K562 (cell line): ENCODE measurements around the gene HTR3B. TPM values are rescaled to one million over a fixed set of nuclear protein-coding genes. Genes with fewer than 3 reads are reported as not detected.

Experiments
- ATAC-seq: fragments of 200-7000 bp; cut with Tn5 transposase; 3 replicates; pipeline ENCODE4 v1.9.1; 2020; ENCODE audit warnings: moderate library complexity
- BruUV-seq: library from RNA; stranded (reverse); fragments of 400-500 nt; replicated peaks from 2 replicates; lab custom pipeline; 2021; lab: Mats Ljungman, UMichigan
- CTCF ChIA-PET: fragments of 300-600 bp; formaldehyde crosslinking; extraction: SDS; loops from one replicate; lab custom pipeline; 2021; ENCODE audit warnings: low intra/inter-chr PET ratio; lab: Yijun Ruan, JAX
- POLR2A ChIA-PET: fragments of 300-600, 350-650 bp; sonication (Branson Sonifier 250); formaldehyde crosslinking; extraction: SDS; loops from one replicate; lab custom pipeline; 2021; ENCODE audit warnings: antibody characterized with exemption, inconsistent platforms; lab: Yijun Ruan, JAX
- DNase-seq, 4 experiments: peaks; one replicate each; pipeline versions ENCODE4 v3.0.0 to v3.0.0-alpha.2; 2011 to 2018; ENCODE audit warnings: low spot score in 3 of 4, mixed read lengths in 3 of 4; ENCODE audit errors: extremely low read depth in 1 of 4
- FAIRE-seq: peaks from 2 replicates; lab custom pipeline; 2011; peaks lifted over from hg19 to GRCh38; lab: Jason Lieb, UNC
- H2AFZ ChIP-seq: 2 replicates; pipeline ENCODE4 v1.6.0; 2011; ENCODE audit warnings: low read depth, low read length, control low read depth, inconsistent platforms
- H3K27ac ChIP-seq: fragments of 200-600 bp; 3 replicates; pipeline ENCODE4 v1.8.0; 2011; ENCODE audit warnings: low read depth, mild to moderate bottlenecking, control low read depth, inconsistent platforms, low read length, moderate library complexity, mixed read lengths; ENCODE audit errors: extremely low read depth
- H3K27me3 ChIP-seq, 2 experiments: fragments of 300-600 bp in 1 of 2; 2 replicates in 1 of 2; 3 replicates in 1 of 2; pipeline versions ENCODE4 v1.6.0 to v1.8.0; 2011; ENCODE audit warnings: inconsistent platforms in 2 of 2, low read length in 2 of 2, mild to moderate bottlenecking in 1 of 2, mixed read lengths in 1 of 2, moderate library complexity in 1 of 2; ENCODE audit not compliant: control insufficient read depth in 2 of 2, insufficient read depth in 2 of 2
- H3K36me3 ChIP-seq: fragments of 300-600 bp; 3 replicates; pipeline ENCODE4 v1.8.0; 2011; ENCODE audit warnings: mild to moderate bottlenecking, low read length, inconsistent platforms; ENCODE audit not compliant: control insufficient read depth, insufficient read depth
- H3K4me1 ChIP-seq, 2 experiments: fragments of 200-600 bp in 1 of 2; replicated peaks in 1 of 2; 2 replicates in 1 of 2; 3 replicates in 1 of 2; pipeline versions ENCODE4 v1.5.1 to v1.8.0; 2011; ENCODE audit warnings: inconsistent platforms in 2 of 2, low read length in 2 of 2, mild to moderate bottlenecking in 1 of 2, mixed read lengths in 1 of 2, moderate library complexity in 1 of 2; ENCODE audit not compliant: control insufficient read depth in 2 of 2, insufficient read depth in 2 of 2
- H3K4me2 ChIP-seq: 2 replicates; pipeline ENCODE4 v1.6.1; 2011; ENCODE audit warnings: low read length, control low read depth, inconsistent platforms, mixed read lengths; ENCODE audit not compliant: insufficient read depth
- H3K4me3 ChIP-seq: fragments of 200-600 bp; sonication (generic), shearing (Covaris generic); 2 replicates; pipeline ENCODE4 v1.5.1; 2016; ENCODE audit warnings: control low read depth, inconsistent platforms
- H3K79me2 ChIP-seq: fragments of 200-600 bp; 3 replicates; pipeline ENCODE4 v1.8.0; 2011; ENCODE audit warnings: low read length, inconsistent platforms; ENCODE audit not compliant: control insufficient read depth, insufficient read depth
- H3K9ac ChIP-seq, 2 experiments: 2 replicates each; pipeline versions ENCODE4 v1.6.0 to v1.6.1; 2011; ENCODE audit warnings: low read depth in 2 of 2, low read length in 2 of 2, control low read depth in 1 of 2, inconsistent platforms in 1 of 2, mild to moderate bottlenecking in 1 of 2, mixed read lengths in 1 of 2; ENCODE audit not compliant: insufficient read depth in 1 of 2
- H3K9me1 ChIP-seq: one replicate; pipeline ENCODE4 v1.6.0; 2011; ENCODE audit warnings: inconsistent platforms, mild to moderate bottlenecking, low read length, moderate library complexity; ENCODE audit not compliant: control insufficient read depth, insufficient read depth
- H3K9me3 ChIP-seq: replicated peaks from 2 replicates; pipeline ENCODE4 v1.5.1; 2011; ENCODE audit warnings: low read depth, low read length, inconsistent platforms; ENCODE audit not compliant: control insufficient read depth, insufficient read depth
- H4K20me1 ChIP-seq: replicated peaks from 2 replicates; pipeline ENCODE4 v1.6.1; 2011; ENCODE audit warnings: low read length, inconsistent platforms, mixed read lengths; ENCODE audit not compliant: control insufficient read depth, insufficient read depth
- BCL6 ChIP-seq: fragments of 250-450 bp; sonication (Bioruptor Pico); IDR thresholded peaks from 2 replicates; pipeline ENCODE4 v1.4.0; 2020
- BCOR ChIP-seq: fragments of 450-650 bp; IDR thresholded peaks from 2 replicates; pipeline ENCODE4 v1.6.1; 2016
- EGR1 ChIP-seq: fragments of 450-650 bp; conservative IDR thresholded peaks from 2 replicates; pipeline ENCODE4 v1.6.1; 2017; ENCODE audit warnings: mild to moderate bottlenecking
- ETS1 ChIP-seq: conservative IDR thresholded peaks from 2 replicates; pipeline ENCODE4 v1.6.1; 2011; ENCODE audit warnings: low read depth, mild to moderate bottlenecking, low read length; ENCODE audit not compliant: control insufficient read depth
- HIVEP1 ChIP-seq: fragments of 250-450 bp; sonication (Bioruptor Pico); IDR thresholded peaks from 2 replicates; pipeline ENCODE4 v1.4.0; 2020; ENCODE audit warnings: mild to moderate bottlenecking
- HSF4 ChIP-seq: fragments of 250-450 bp; sonication (Bioruptor Pico); IDR thresholded peaks from 2 replicates; pipeline ENCODE4 v2.1.2; 2022; ENCODE audit warnings: mild to moderate bottlenecking, moderate library complexity, borderline replicate concordance
- MXI1 ChIP-seq: IDR thresholded peaks from 2 replicates; pipeline ENCODE4 v1.6.1; 2011; ENCODE audit warnings: low read depth, mild to moderate bottlenecking, improper control_type of control experiment, low read length
- NEUROD1 ChIP-seq: fragments of 150-350 bp; IDR thresholded peaks from 2 replicates; pipeline ENCODE4 v1.6.1; 2014; ENCODE audit warnings: borderline replicate concordance, low read length, low read depth; ENCODE audit not compliant: partially characterized antibody
- RBFOX2 ChIP-seq: fragments of 200-400 bp; formaldehyde crosslinking; IDR thresholded peaks from 2 replicates; pipeline ENCODE4 v1.6.1; 2017; ENCODE audit warnings: low read depth, mild to moderate bottlenecking, low read length, moderate library complexity
- SMARCA5 ChIP-seq: fragments of 450-650 bp; IDR thresholded peaks from 2 replicates; pipeline ENCODE4 v1.6.1; 2016
- SUPT5H ChIP-seq: fragments of 450-650 bp; IDR thresholded peaks from 2 replicates; pipeline ENCODE4 v1.6.1; 2016
- TAL1 ChIP-seq: fragments of 450-650 bp; IDR thresholded peaks from 2 replicates; pipeline ENCODE4 v1.6.1; 2016; ENCODE audit warnings: mild to moderate bottlenecking
- ZBTB1 ChIP-seq: sonication (generic); formaldehyde crosslinking; IDR thresholded peaks from 2 replicates; pipeline ENCODE4 v1.8.1; 2023; ENCODE audit warnings: missing genetic modification reagents, low read depth, mild to moderate bottlenecking, borderline replicate concordance
- ZFP91 ChIP-seq: sonication (generic); formaldehyde crosslinking; IDR thresholded peaks from 2 replicates; pipeline ENCODE4 v1.8.0; 2022; ENCODE audit warnings: mild to moderate bottlenecking, missing genetic modification reagents
- ZNF239 ChIP-seq: fragments of 250-450 bp; sonication (Bioruptor Pico); IDR thresholded peaks from 2 replicates; pipeline ENCODE4 v1.4.0; 2020; ENCODE audit warnings: mild to moderate bottlenecking
- WGBS: fragments of 100-300 bp; shearing (Covaris generic); methylation state at CpG from one replicate; pipeline ENCODE4 v1.1.6; 2016; ENCODE audit warnings: low coverage, mixed read lengths; ENCODE audit not compliant: insufficient coverage; ENCODE audit errors: missing lambda C conversion rate; 5-methylcytosine and 5-hydroxymethylcytosine counted together
- in situ Hi-C: fragments of 300-500 bp; cut with MboI; formaldehyde crosslinking; loops from 4 replicates; pipeline ENCODE4 v1.15.0; 2018; ENCODE audit warnings: inconsistent platforms, mixed read lengths
- intact Hi-C: fragments of 100-400 bp; cut with micrococcal nuclease; formaldehyde crosslinking; loops from 2 replicates; pipeline ENCODE4 v1.14.2; 2022
- polyA plus RNA-seq, 8 experiments: library from polyadenylated mRNA; depleted of rRNA in 4 of 8; stranded (reverse) in 5 of 8; unstranded in 3 of 8; fragments of >200 nt; fragmentation: Nextera tagmentation in 2 of 8; fragmentation: Illumina TruSeq in 1 of 8; extraction: Ambion mirVana in 2 of 8; extraction: Trizol in 1 of 8; gene quantifications; 2 replicates each; pipeline versions ENCODE4 v1.2.1 to v1.2.3, GENCODE V29; 2011 to 2014; ENCODE audit warnings: inconsistent platforms in 1 of 8, missing spikeins in 1 of 8
- total RNA-seq, 7 experiments: library from RNA; depleted of rRNA in 6 of 7; stranded (reverse); fragments of >200 nt in 6 of 7; fragmentation: Illumina TruSeq in 2 of 7; extraction: Trizol in 2 of 7; gene quantifications; 2 replicates each; pipeline versions ENCODE4 v1.2.1 to v1.2.3, GENCODE V29; 2011 to 2021; ENCODE audit warnings: low replicate concordance in 1 of 7
- TF ChIP-seq, protein P1 (sequence below): fragments of 250-450 bp; sonication (Bioruptor Pico); IDR thresholded peaks from 2 replicates; pipeline ENCODE4 v1.4.0; 2020; ENCODE audit warnings: borderline replicate concordance
- TF ChIP-seq, protein P2 (sequence below): fragments of 250-450 bp; sonication (Bioruptor Pico); IDR thresholded peaks from 2 replicates; pipeline ENCODE4 v1.8.0; 2021; ENCODE audit warnings: mild to moderate bottlenecking, moderate library complexity

The HTR3B gene
- total and polyA plus RNA-seq, 9 of the 15 experiments (the other 6 are each of a cell fraction or from before 2014, with no cell fraction given) = not detected

GRCh38 chr11:113875234-113876073 is 29.1 kb upstream of the HTR3B start, which contains the start of gene USP28:
USP28 (minus strand) TSS chr11:113875572; CDS start chr11:113875501, 71 bp downstream.
- H3K9ac ChIP-seq = peak within 1 kb of the TSS; percentile 82 to 90
- H2AFZ ChIP-seq = peak within 1 kb of the TSS; percentile 96
- peak within 1 kb of the TSS; percentile 77 for H3K4me3 ChIP-seq
- no peaks in the 10 kb centered on the region for H3K27me3 ChIP-seq
- ATAC-seq (peak; percentile 89), DNase-seq (peak; percentile 98 to 99 (median 98)), FAIRE-seq (peak; percentile 84)
- in situ Hi-C loops (no loop called here), intact Hi-C loops (no loop called here)
- peaks cover 4% of the 10 kb centered on the region; the same call in 1 of the 2 replicates for H4K20me1 ChIP-seq
- peak within 1 kb of the TSS; percentile 88 for H3K27ac ChIP-seq
- no peaks in the 10 kb centered on the region for H3K9me1 ChIP-seq
- peaks cover 18 to 21% of the 10 kb centered on the region in 2 experiments for H3K4me1 ChIP-seq
- peak within 1 kb of the TSS; percentile 82 for H3K4me2 ChIP-seq
- H3K79me2 ChIP-seq = peaks cover 27% of the 10 kb centered on the region
- peaks cover 3% of the 10 kb centered on the region; the same call in 2 of the 3 replicates for H3K36me3 ChIP-seq
- 1% methylated on average over 43 of the region's 95 CpGs for WGBS
- no TSS peak for BruUV-seq
- POLR2A ChIA-PET = interaction anchor here (0.6 to 1.9 kb wide), 3 partner anchors 11 to 102 kb away, joined by 3 to 7 read pairs (median 6); partner anchors contain the start of gene ZW10
- CTCF ChIA-PET = no interaction called here
- no peaks in the 10 kb centered on the region for H3K9me3 ChIP-seq
- no peak for TF ChIP-seq TAL1
- no peak for TF ChIP-seq HSF4 (CRISPR knock-in tag)
- no peak for TF ChIP-seq SMARCA5
- no peak for TF ChIP-seq BCL6 (CRISPR knock-in tag)
- TF ChIP-seq, protein P1, sequence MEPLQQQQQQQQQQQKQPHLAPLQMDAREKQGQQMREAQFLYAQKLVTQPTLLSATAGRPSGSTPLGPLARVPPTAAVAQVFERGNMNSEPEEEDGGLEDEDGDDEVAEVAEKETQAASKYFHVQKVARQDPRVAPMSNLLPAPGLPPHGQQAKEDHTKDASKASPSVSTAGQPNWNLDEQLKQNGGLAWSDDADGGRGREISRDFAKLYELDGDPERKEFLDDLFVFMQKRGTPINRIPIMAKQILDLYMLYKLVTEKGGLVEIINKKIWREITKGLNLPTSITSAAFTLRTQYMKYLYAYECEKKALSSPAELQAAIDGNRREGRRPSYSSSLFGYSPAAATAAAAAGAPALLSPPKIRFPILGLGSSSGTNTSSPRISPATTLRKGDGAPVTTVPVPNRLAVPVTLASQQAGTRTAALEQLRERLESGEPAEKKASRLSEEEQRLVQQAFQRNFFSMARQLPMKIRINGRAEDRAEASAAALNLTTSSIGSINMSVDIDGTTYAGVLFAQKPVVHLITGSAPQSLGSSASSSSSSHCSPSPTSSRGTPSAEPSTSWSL = no peak
- no peak for TF ChIP-seq NEUROD1
- TF ChIP-seq ETS1 = peak; percentile 43; the same call in 1 of the 2 replicates
- TF ChIP-seq ZFP91 (CRISPR knock-in tag) = no peak
- TF ChIP-seq BCOR = 0 out of 2 replicates have a peak, but pooled peaks have one; percentile 11
- peak; percentile 92 for TF ChIP-seq ZBTB1
- TF ChIP-seq RBFOX2 = peak; percentile 96
- TF ChIP-seq, protein P2, sequence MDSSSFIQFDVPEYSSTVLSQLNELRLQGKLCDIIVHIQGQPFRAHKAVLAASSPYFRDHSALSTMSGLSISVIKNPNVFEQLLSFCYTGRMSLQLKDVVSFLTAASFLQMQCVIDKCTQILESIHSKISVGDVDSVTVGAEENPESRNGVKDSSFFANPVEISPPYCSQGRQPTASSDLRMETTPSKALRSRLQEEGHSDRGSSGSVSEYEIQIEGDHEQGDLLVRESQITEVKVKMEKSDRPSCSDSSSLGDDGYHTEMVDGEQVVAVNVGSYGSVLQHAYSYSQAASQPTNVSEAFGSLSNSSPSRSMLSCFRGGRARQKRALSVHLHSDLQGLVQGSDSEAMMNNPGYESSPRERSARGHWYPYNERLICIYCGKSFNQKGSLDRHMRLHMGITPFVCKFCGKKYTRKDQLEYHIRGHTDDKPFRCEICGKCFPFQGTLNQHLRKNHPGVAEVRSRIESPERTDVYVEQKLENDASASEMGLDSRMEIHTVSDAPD (CRISPR knock-in tag) = no peak
- TF ChIP-seq SUPT5H = peak; percentile 97
- no peak for TF ChIP-seq HIVEP1
- peak; percentile 58 for TF ChIP-seq EGR1
- no peak for TF ChIP-seq ZNF239 (CRISPR knock-in tag)
- TF ChIP-seq MXI1 = 0 out of 2 replicates have a peak, but pooled peaks have one; percentile 12
